Hepatocyte (in vitro differentiated cells): Measurements from ENCODE around the gene IRX5. TPM values are rescaled to one million over a fixed set of nuclear protein-coding genes. Genes with fewer than 3 reads are reported as not detected.

ENCODE experiments used
- DNase-seq: peaks from one replicate; pipeline ENCODE4 v3.0.0-alpha.2; 2016; ENCODE audit warnings: low spot score
- H2AFZ ChIP-seq: fragments of 200-600 bp; sonication (generic); 2 replicates; pipeline ENCODE4 v1.6.0; 2016; ENCODE audit warnings: antibody characterized with exemption, mild to moderate bottlenecking
- H3K27ac ChIP-seq: fragments of 200-600 bp; sonication (generic); 2 replicates; pipeline ENCODE4 v1.5.1; 2016; ENCODE audit warnings: mild to moderate bottlenecking
- H3K27me3 ChIP-seq: fragments of 200-600 bp; sonication (generic); 2 replicates; pipeline ENCODE4 v1.6.1; 2016
- H3K36me3 ChIP-seq: fragments of 200-600 bp; sonication (generic); replicated peaks from 2 replicates; pipeline ENCODE4 v1.5.1; 2016; ENCODE audit warnings: low read depth; ENCODE audit not compliant: insufficient read depth
- H3K4me1 ChIP-seq: fragments of 200-600 bp; sonication (generic); 2 replicates; pipeline ENCODE4 v1.5.1; 2016; ENCODE audit warnings: mild to moderate bottlenecking, moderate library complexity; ENCODE audit not compliant: insufficient read depth
- H3K4me2 ChIP-seq: fragments of 200-600 bp; sonication (generic); 2 replicates; pipeline ENCODE4 v1.6.0; 2016
- H3K4me3 ChIP-seq: fragments of 200-600 bp; sonication (generic); 2 replicates; pipeline ENCODE4 v1.5.1; 2016; ENCODE audit warnings: mild to moderate bottlenecking
- H3K79me2 ChIP-seq: fragments of 200-600 bp; sonication (generic); 2 replicates; pipeline ENCODE4 v1.6.0; 2017; ENCODE audit warnings: mild to moderate bottlenecking
- H3K9me2 ChIP-seq: fragments of 200-600 bp; sonication (generic); replicated peaks from 2 replicates; pipeline ENCODE4 v1.6.0; 2017; ENCODE audit warnings: mild to moderate bottlenecking; ENCODE audit not compliant: insufficient read depth
- H3K9me3 ChIP-seq: fragments of 200-600 bp; sonication (generic); 2 replicates; pipeline ENCODE4 v1.5.1; 2016; ENCODE audit warnings: low read depth, mild to moderate bottlenecking
- H4K20me1 ChIP-seq: fragments of 200-600 bp; sonication (generic); 2 replicates; pipeline ENCODE4 v1.6.0; 2016; ENCODE audit warnings: mild to moderate bottlenecking; ENCODE audit not compliant: insufficient read depth, poor library complexity, severe bottlenecking
- EZH2 ChIP-seq: fragments of 200-600 bp; sonication (generic); IDR thresholded peaks from 2 replicates; pipeline ENCODE4 v1.6.1; 2016; ENCODE audit warnings: antibody characterized with exemption, mild to moderate bottlenecking, borderline replicate concordance
- EZH2phosphoT487 ChIP-seq: fragments of 200-600 bp; sonication (generic); IDR thresholded peaks from one replicate; pipeline ENCODE4 v1.6.1; 2018; ENCODE audit warnings: antibody characterized with exemption, mild to moderate bottlenecking, low read depth, moderate library complexity; ENCODE audit not compliant: unreplicated experiment, severe bottlenecking
- WGBS: methylation state at CpG from one replicate; pipeline ENCODE4 v1.1.6; 2016; ENCODE audit warnings: low lambda C conversion rate; ENCODE audit errors: missing lambda C conversion rate; 5-methylcytosine and 5-hydroxymethylcytosine counted together
- polyA plus RNA-seq: library from polyadenylated mRNA; unstranded; fragments of >200 nt; fragmentation: Nextera tagmentation; extraction: Ambion mirVana; gene quantifications from 2 replicates; pipeline ENCODE4 v1.2.1, GENCODE V29; 2016
- total RNA-seq: library from RNA; depleted of rRNA; stranded (reverse); fragments of >200 nt; gene quantifications from 2 replicates; pipeline ENCODE4 v1.2.3, GENCODE V29; 2014
- TF ChIP-seq, protein P1 (sequence below): fragments of 200-600 bp; sonication (generic); IDR thresholded peaks from 2 replicates; pipeline ENCODE4 v1.5.1; 2016; ENCODE audit warnings: antibody characterized with exemption, mild to moderate bottlenecking; ENCODE audit not compliant: poor library complexity

The IRX5 gene
- total and polyA plus RNA-seq, 2 experiments from 2014 or later = 1.7 to 3.2 TPM

DNA sequence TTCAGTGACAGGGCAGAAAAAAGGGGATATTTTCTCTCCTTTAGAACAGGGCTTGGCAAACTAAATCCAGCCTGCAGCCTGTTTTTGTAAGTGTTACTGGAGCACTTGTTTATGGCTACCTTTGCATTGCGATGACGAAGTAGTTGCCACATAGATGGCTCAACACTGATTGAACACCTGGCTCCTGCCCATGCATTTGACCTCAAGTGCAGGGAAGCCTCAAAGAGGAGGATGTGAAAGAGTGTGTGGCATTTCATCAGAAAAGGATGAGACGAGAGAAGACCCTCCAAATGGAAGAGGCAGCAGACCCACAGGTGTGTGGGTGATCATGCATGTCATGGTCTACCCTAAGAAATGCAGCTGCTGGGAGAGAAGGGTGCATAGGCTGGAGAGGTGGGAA is 32.7 kb upstream of the IRX5 start:
- no peak overlapping the region for H3K27ac ChIP-seq

DNA sequence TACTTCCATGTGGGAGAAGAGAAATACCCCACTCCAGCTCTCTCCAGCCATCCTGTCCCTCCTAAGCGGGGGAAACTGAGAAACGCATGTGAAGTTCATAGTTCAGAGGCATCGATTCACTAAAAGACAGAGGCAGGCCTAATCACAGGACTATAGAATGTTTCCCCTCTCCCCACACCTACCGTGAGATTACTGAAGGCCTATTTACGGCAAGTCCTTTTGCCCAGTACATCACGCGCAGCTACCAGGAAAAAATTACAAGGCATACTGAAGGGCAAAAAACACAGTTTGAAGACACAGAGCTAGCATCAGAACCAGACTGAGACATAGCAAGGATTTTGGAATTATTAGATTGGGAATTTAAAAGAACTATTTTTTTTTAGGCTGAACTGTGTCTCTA is 29.1 kb upstream of the IRX5 start:
- no peak overlapping the region for H2AFZ ChIP-seq
- H4K20me1 ChIP-seq = no peaks in the 10 kb centered on the region
- no peaks in the 10 kb centered on the region for H3K4me1 ChIP-seq
- no peaks in the 10 kb centered on the region for H3K9me2 ChIP-seq
- H3K4me3 ChIP-seq = no peak overlapping the region
- H3K36me3 ChIP-seq = no peaks in the 10 kb centered on the region
- H3K9me3 ChIP-seq = no peaks in the 10 kb centered on the region
- H3K27me3 ChIP-seq = no peaks in the 10 kb centered on the region
- WGBS = 96% methylated on average over 7 of the region's 7 CpGs
- no peaks in the 10 kb centered on the region for H3K79me2 ChIP-seq
- no peak overlapping the region for H3K27ac ChIP-seq
- no peak for DNase-seq
- H3K4me2 ChIP-seq = no peak overlapping the region
- TF ChIP-seq, protein P1, sequence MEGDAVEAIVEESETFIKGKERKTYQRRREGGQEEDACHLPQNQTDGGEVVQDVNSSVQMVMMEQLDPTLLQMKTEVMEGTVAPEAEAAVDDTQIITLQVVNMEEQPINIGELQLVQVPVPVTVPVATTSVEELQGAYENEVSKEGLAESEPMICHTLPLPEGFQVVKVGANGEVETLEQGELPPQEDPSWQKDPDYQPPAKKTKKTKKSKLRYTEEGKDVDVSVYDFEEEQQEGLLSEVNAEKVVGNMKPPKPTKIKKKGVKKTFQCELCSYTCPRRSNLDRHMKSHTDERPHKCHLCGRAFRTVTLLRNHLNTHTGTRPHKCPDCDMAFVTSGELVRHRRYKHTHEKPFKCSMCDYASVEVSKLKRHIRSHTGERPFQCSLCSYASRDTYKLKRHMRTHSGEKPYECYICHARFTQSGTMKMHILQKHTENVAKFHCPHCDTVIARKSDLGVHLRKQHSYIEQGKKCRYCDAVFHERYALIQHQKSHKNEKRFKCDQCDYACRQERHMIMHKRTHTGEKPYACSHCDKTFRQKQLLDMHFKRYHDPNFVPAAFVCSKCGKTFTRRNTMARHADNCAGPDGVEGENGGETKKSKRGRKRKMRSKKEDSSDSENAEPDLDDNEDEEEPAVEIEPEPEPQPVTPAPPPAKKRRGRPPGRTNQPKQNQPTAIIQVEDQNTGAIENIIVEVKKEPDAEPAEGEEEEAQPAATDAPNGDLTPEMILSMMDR = no peak
- TF ChIP-seq EZH2 (no peak), EZH2phosphoT487 (no peak)

More for the DNA sequence above, 32.7 kb upstream of the IRX5 start:
- no peak overlapping the region for H3K4me2 ChIP-seq
- no peaks in the 10 kb centered on the region for H3K9me3 ChIP-seq
- H3K27me3 ChIP-seq = no peaks in the 10 kb centered on the region
- WGBS = 88% methylated on average over 3 of the region's 3 CpGs
- H3K36me3 ChIP-seq = no peaks in the 10 kb centered on the region
- no peaks in the 10 kb centered on the region for H3K4me1 ChIP-seq
- no peak overlapping the region for H3K4me3 ChIP-seq
- H4K20me1 ChIP-seq = no peaks in the 10 kb centered on the region
- no peak overlapping the region for H2AFZ ChIP-seq
- no peak for DNase-seq
- H3K79me2 ChIP-seq = no peaks in the 10 kb centered on the region
- no peaks in the 10 kb centered on the region for H3K9me2 ChIP-seq
- TF ChIP-seq, protein P1 = no peak
- no peak for TF ChIP-seq EZH2phosphoT487
- no peak for TF ChIP-seq EZH2

DNA sequence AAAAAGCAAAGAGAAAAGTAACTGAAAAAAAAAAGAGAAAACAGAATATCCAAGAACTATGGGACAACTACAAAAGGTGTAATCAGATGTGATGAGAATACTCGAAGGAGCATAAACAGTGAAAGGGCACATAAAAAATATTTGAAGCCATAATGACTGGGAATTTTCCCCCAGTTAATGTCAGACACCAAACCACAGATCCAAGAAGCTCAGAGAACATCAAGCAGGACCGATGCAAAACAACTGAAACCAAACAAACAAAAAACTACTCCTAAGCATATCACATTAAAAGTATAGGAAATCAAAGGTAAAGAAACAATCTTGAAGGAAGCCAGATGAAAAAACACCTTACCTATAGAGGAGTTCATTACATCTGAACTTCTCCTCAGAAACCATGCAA is 27.6 kb upstream of the IRX5 start:
- Histone ChIP-seq H3K27me3 (no peaks in the 10 kb centered on the region), H3K4me1 (no peaks in the 10 kb centered on the region), H3K36me3 (no peaks in the 10 kb centered on the region), H2AFZ (no peak overlapping the region), H4K20me1 (no peaks in the 10 kb centered on the region), H3K27ac (no peak overlapping the region), H3K4me3 (no peak overlapping the region), H3K4me2 (no peak overlapping the region), H3K79me2 (no peaks in the 10 kb centered on the region), H3K9me2 (no peaks in the 10 kb centered on the region), H3K9me3 (no peaks in the 10 kb centered on the region)
- 100% methylated on average over 2 of the region's 2 CpGs for WGBS
- DNase-seq = no peak
- TF ChIP-seq, protein P1 = no peak
- no peak for TF ChIP-seq EZH2
- no peak for TF ChIP-seq EZH2phosphoT487

DNA sequence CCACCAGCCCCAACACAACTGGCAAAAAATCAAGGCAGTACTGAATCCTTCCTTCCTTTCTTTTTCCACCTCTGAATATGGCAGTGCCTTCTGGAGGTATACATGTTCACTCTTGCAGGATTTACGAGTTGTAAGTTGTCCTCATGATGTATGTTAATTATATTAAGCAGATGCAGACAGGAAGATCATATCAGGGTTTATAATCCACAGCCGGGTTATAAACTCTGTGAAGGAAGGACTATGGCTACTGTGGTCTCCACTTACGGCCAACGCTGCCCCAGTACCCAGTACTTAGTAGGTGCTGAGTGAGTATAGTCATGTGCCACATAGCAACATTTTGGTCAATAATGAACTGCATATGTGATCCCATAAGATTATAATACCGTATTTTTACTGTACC is 19.6 kb upstream of the IRX5 start:
- no peaks in the 10 kb centered on the region for H3K9me2 ChIP-seq
- no peak overlapping the region for H3K27ac ChIP-seq
- H3K36me3 ChIP-seq = no peaks in the 10 kb centered on the region
- H3K79me2 ChIP-seq = no peaks in the 10 kb centered on the region
- TF ChIP-seq EZH2 (no peak), EZH2phosphoT487 (no peak)
- TF ChIP-seq, protein P1 = no peak
- no peaks in the 10 kb centered on the region for H3K27me3 ChIP-seq
- no peaks in the 10 kb centered on the region for H3K9me3 ChIP-seq
- H3K4me3 ChIP-seq = no peak overlapping the region
- DNase-seq = no peak
- H3K4me2 ChIP-seq = no peak overlapping the region
- no peaks in the 10 kb centered on the region for H3K4me1 ChIP-seq
- no peak overlapping the region for H2AFZ ChIP-seq
- WGBS = 67% methylated on average over 5 of the region's 5 CpGs
- no peaks in the 10 kb centered on the region for H4K20me1 ChIP-seq
